ENCODE measurements around the gene PTK6.

Gene PTK6

DNA sequence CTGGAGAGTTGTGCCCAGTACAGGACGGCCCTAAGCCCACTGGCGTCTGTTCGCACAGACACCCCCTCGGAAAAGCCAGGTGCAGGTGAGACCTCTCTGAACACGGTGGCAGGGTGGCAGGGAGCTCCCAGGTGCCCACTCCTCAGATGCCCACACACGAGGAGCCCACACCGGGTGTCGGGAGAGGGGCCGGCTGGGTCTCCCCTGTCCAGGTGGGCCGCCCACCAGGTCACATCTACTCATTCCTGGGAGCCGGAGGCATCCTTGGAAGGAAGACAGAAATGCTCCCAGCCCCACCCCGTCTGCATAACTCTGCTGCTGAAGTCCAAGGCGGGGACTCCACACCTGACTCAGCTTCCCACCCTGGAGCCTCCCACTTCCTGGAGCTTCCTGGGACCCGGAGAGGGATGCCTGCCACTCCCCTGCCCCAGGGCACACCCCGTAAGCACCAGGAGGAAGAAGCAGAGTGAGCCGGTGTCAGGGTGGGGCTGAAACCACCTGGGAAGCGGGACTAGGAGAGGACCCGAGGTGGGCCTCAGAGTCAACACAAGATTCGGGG is 7.9 kb upstream of the PTK6 start:
- no peak overlapping the region for H3K4me3 ChIP-seq
- H3K9ac ChIP-seq, result no peak overlapping the region
- H3K4me2 ChIP-seq, result peak overlapping the region in 5 of 11 experiments; percentile 4 to 39 (median 32); a peak in 4 of 22 replicates
- no peak for TF ChIP-seq Cebpa-rat (IDR thresholded peaks at IDR 0.05)
- H3K4me1 ChIP-seq, result peaks cover 0 to 44% (median 33%) of the 10 kb centered on the region in 10 experiments; a peak in 16 of 20 replicates
- peaks cover 0 to 92% (median 41%) of the 10 kb centered on the region in 11 experiments; a peak in 16 of 22 replicates for H4K20me1 ChIP-seq
- H3K36me3 ChIP-seq, result no peaks in the 10 kb centered on the region
- H3K27ac ChIP-seq, result no peak overlapping the region
- H3K9me3 ChIP-seq (replicated peaks in 1 of 11), result no peaks in the 10 kb centered on the region
- peaks cover 60 to 86% (median 73%) of the 10 kb centered on the region in 11 experiments for H3K27me3 ChIP-seq

- no peak overlapping the region for H3K9ac ChIP-seq
- H3K27me3 ChIP-seq, result peaks cover 58 to 86% (median 69%) of the 10 kb centered on the region in 11 experiments
- H3K9me3 ChIP-seq (replicated peaks in 1 of 11), result no peaks in the 10 kb centered on the region
- H3K36me3 ChIP-seq, result no peaks in the 10 kb centered on the region
- H3K4me1 ChIP-seq, result peaks cover 0 to 49% (median 39%) of the 10 kb centered on the region in 10 experiments; a peak in 16 of 20 replicates
- no peak for TF ChIP-seq Cebpa-rat (IDR thresholded peaks at IDR 0.05)
- no peak overlapping the region for H3K4me3 ChIP-seq
- H4K20me1 ChIP-seq, result peaks cover 0 to 92% (median 41%) of the 10 kb centered on the region in 11 experiments; a peak in 16 of 22 replicates
- H3K27ac ChIP-seq, result no peak overlapping the region
- no peak overlapping the region for H3K4me2 ChIP-seq
Measured at GRCh38 chr20:63544241-63544957, 7.2 kb upstream of the PTK6 start.

- H3K27me3 ChIP-seq, result peaks cover 52 to 87% (median 71%) of the 10 kb centered on the region in 11 experiments
- H3K4me2 ChIP-seq, result no peak overlapping the region
- no peaks in the 10 kb centered on the region for H3K9me3 ChIP-seq (replicated peaks in 1 of 11)
- H3K4me1 ChIP-seq, result peaks cover 0 to 52% (median 44%) of the 10 kb centered on the region in 10 experiments; a peak in 16 of 20 replicates
- H4K20me1 ChIP-seq, result peaks cover 0 to 92% (median 40%) of the 10 kb centered on the region in 11 experiments; a peak in 16 of 22 replicates
- H3K27ac ChIP-seq, result no peak overlapping the region
- no peak for TF ChIP-seq Cebpa-rat (IDR thresholded peaks at IDR 0.05)
- no peaks in the 10 kb centered on the region for H3K36me3 ChIP-seq
- H3K4me3 ChIP-seq, result no peak overlapping the region
- H3K9ac ChIP-seq, result no peak overlapping the region
Measured at GRCh38 chr20:63543733-63544132, 6.6 kb upstream of the PTK6 start.

DNA sequence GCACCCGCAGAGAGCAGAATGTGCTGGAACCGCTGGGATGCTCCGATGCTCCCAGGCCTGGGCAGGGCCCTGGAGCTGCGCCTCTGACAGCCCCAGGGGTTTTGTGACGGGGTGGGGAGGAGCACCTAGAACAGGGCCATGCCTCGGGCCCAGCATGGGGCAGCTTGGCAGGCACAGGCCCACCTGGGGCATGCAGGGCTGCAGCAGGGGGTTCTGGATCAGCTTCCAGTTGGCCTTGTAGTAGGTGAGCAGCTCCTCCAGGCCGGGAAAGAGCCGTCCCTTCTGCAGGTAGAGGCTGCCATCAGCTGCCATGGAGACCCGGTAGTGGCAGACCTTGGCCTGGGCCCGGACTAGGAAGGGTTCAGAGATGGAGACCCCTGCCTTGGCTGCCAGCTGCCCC is 6.0 kb upstream of the PTK6 start:
- H3K9ac ChIP-seq, result no peak overlapping the region
- H3K27me3 ChIP-seq, result peaks cover 46 to 82% (median 65%) of the 10 kb centered on the region in 11 experiments
- H3K9me3 ChIP-seq (replicated peaks in 1 of 11), result no peaks in the 10 kb centered on the region
- H3K4me2 ChIP-seq, result peak overlapping the region in 8 of 11 experiments; percentile 13 to 54 (median 38); a peak in 10 of 22 replicates
- H3K27ac ChIP-seq, result no peak overlapping the region
- H4K20me1 ChIP-seq, result peaks cover 0 to 86% (median 35%) of the 10 kb centered on the region in 11 experiments; a peak in 16 of 22 replicates
- no peak for TF ChIP-seq Cebpa-rat (IDR thresholded peaks at IDR 0.05)
- H3K36me3 ChIP-seq, result no peaks in the 10 kb centered on the region
- H3K4me3 ChIP-seq, result no peak overlapping the region
- H3K4me1 ChIP-seq, result peaks cover 0 to 50% (median 42%) of the 10 kb centered on the region in 10 experiments; a peak in 16 of 20 replicates

GRCh38 chr20:63542696-63543095 is 5.5 kb upstream of the PTK6 start:
- H3K4me1 ChIP-seq, result peaks cover 0 to 51% (median 42%) of the 10 kb centered on the region in 10 experiments; a peak in 16 of 20 replicates
- H3K4me2 ChIP-seq, result peak overlapping the region in 8 of 11 experiments; percentile 13 to 54 (median 38); a peak in 10 of 22 replicates
- H3K36me3 ChIP-seq, result no peaks in the 10 kb centered on the region
- H3K27ac ChIP-seq, result no peak overlapping the region
- H4K20me1 ChIP-seq, result peaks cover 0 to 82% (median 31%) of the 10 kb centered on the region in 11 experiments; a peak in 15 of 22 replicates
- no peaks in the 10 kb centered on the region for H3K9me3 ChIP-seq (replicated peaks in 1 of 11)
- no peak overlapping the region for H3K4me3 ChIP-seq
- peaks cover 42 to 78% (median 61%) of the 10 kb centered on the region in 11 experiments for H3K27me3 ChIP-seq
- H3K9ac ChIP-seq, result no peak overlapping the region
- no peak for TF ChIP-seq Cebpa-rat (IDR thresholded peaks at IDR 0.05)

DNA sequence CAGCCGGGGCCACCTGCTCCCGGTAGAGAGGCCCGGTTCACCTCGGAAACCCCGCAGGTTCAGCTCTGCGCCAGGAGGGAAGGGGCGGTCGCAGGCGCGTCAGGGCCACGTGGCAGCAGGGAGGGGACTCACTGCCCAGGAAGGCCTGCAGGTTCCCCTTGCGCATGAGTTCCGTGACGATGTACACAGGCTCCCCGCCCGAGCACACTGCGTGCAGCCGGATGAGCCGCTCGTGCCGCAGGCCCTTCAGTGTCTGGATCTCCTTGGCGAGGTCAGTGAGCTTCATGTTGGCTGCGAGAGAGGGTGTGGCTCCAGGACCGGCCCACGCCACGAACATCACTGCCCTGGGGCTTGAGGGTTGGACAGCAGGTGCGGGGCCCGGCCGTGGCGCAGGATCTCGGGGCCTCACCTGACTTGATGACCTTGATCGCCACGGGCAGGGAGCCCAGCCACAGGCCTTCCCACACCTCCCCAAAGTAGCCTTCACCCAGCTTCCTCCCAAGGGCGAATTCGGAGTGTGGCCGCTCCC is 4.9 kb upstream of the PTK6 start:
- Histone ChIP-seq H3K9ac (no peak overlapping the region), H3K9me3 (replicated peaks in 1 of 11) (no peaks in the 10 kb centered on the region), H3K4me1 (peaks cover 3 to 57% (median 48%) of the 10 kb centered on the region in 10 experiments; a peak in 19 of 20 replicates), H3K36me3 (no peaks in the 10 kb centered on the region), H3K4me3 (no peak overlapping the region), H3K27ac (no peak overlapping the region), H3K4me2 (peak overlapping the region in 4 of 11 experiments; percentile 29 to 54 (median 54); a peak in 2 of 22 replicates), H4K20me1 (peaks cover 0 to 77% (median 27%) of the 10 kb centered on the region in 11 experiments; a peak in 15 of 22 replicates), H3K27me3 (peaks cover 36 to 72% (median 55%) of the 10 kb centered on the region in 11 experiments)
- no peak for TF ChIP-seq Cebpa-rat (IDR thresholded peaks at IDR 0.05)

DNA sequence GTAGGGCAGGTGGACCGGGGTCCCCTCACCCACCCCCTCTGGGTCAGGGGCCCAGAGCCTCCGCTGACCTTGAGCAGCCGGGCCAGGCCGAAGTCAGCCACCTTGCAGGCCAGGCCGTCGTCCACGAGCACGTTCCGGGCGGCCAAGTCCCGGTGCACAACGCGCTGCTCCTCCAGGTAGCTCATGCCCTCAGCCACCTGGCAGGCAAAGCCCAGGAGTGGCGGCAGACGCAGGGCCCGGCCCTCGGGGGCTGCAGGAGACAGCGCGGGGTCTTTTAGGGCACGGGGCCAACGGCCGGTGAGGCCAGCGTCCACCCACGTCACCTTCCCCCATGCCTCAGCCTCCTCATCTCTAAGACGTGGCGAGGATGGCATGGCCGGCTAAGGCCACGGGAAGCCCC is 4.2 kb upstream of the PTK6 start:
- no peak overlapping the region for H3K4me3 ChIP-seq
- H3K27me3 ChIP-seq, result peaks cover 29 to 64% (median 48%) of the 10 kb centered on the region in 11 experiments
- no peak overlapping the region for H3K27ac ChIP-seq
- H3K36me3 ChIP-seq, result no peaks in the 10 kb centered on the region
- peak overlapping the region in 1 of 11 experiments; percentile 50; a peak in 1 of 22 replicates for H3K4me2 ChIP-seq
- H3K4me1 ChIP-seq, result peaks cover 10 to 64% (median 55%) of the 10 kb centered on the region in 10 experiments
- no peak overlapping the region for H3K9ac ChIP-seq
- H3K9me3 ChIP-seq (replicated peaks in 1 of 11), result no peaks in the 10 kb centered on the region
- peaks cover 0 to 70% (median 26%) of the 10 kb centered on the region in 11 experiments; a peak in 13 of 22 replicates for H4K20me1 ChIP-seq
- TF ChIP-seq Cebpa-rat (IDR thresholded peaks at IDR 0.05), result no peak

DNA sequence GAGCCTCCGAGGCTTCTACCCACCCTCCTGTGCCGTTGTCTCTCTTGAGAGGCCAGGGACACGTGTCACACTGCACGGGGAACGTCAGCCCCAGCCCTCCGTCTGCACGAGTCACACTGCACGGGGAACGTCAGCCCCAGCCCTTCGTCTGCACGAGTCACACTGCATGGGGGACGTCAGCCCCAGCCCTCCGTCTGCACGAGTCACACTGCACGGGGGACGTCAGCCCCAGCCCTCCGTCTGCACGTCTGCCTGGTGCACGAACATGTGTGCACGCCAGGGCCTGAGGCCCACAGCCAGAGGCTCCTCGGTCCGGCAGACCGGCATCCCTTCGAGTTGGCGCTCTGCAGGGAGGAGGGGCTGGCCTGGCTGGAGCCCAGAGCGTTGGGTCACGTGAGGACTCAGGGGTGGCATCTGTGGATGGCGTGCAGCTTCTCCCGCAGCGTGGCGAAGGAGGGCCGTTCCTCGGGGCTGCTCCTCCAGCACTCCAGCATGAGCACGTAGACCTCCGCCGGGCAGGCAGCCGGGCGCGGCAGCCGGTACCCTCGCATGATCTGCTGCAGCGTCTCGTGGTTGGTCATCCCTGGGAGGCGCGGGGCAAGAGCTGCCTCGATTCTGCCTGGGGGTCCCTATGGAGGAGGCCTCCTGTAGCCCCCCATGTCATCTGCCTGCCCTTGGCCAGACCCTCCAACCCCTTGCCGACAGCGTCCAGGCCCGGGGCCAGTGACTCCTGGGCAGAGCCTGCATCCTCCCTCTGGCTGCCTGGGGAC is 3.4 kb upstream of the PTK6 start:
- Histone ChIP-seq H3K27ac (no peak overlapping the region), H4K20me1 (peaks cover 0 to 62% (median 21%) of the 10 kb centered on the region in 11 experiments; a peak in 13 of 22 replicates), H3K4me1 (peaks cover 13 to 64% (median 55%) of the 10 kb centered on the region in 10 experiments), H3K4me2 (peak overlapping the region in 9 of 11 experiments; percentile 12 to 50 (median 47); a peak in 11 of 22 replicates), H3K9ac (no peak overlapping the region), H3K27me3 (peaks cover 21 to 57% (median 40%) of the 10 kb centered on the region in 11 experiments), H3K9me3 (replicated peaks in 1 of 11) (no peaks in the 10 kb centered on the region), H3K4me3 (no peak overlapping the region), H3K36me3 (no peaks in the 10 kb centered on the region)
- no peak for TF ChIP-seq Cebpa-rat (IDR thresholded peaks at IDR 0.05)

Data from BLaER1 treated with 17β-estradiol and CSF1 and Interleukin-3, amounts not matched to agents 10 nM and 100 nM (cell line).